ENCODE data around the gene PRPF19. TPM values are rescaled to one million over a fixed set of nuclear protein-coding genes. Genes with fewer than 3 reads are reported as not detected.

PRPF19 gene
- total RNA-seq, 1 donor from 2014 or later = 45.8 TPM

DNA sequence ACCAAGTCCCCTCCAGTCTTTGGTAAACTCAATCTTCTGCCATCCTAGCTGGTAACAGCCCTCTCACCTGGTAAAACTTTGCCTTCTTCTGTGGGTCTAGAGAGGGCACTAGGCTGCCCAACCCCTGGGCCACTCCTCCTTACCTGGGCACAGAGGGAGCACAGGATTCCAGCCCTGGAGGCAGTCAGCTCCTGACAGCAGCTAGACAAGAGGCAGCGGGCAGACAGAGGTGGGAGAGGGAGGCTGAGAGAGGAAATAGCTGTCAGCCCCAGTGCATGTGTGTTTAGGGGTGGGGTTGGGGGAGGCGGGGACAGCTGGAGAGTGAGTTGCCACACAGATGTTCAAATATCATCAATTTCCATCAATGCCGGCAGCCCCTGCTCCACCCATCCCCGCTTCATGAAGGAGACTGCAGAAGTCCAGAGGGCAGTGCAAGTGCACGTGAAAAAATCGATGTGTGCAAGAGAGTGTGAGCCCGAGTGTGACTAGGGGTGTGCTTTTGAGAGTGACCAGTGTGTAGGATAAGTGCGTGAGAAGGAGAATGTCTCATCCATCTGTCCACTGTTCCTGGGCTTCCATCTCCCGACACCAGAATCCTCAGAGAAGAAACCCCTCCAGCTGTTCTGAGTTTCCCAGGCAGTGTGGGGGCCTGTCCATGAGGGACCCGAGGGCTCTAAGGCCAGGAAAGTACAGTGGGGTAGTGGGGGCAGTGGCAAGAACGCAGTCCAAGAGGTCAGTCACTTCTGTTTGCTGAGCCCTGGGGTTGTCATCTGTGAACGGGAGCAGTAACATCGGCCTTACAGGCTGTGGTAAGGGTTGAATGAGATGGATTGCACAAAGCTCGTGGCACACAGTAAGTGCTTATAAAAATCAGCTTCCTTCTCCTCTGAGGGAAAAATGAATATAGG lies 50.4 kb downstream of the PRPF19 start, which contains the start of gene PTGDR2:
Gene PTGDR2, minus strand, starts transcription at position 225 of the 908 bp plus-strand sequence. CDS start 2,228 bp downstream, outside the sequence.
- no peak for DNase-seq

DNA sequence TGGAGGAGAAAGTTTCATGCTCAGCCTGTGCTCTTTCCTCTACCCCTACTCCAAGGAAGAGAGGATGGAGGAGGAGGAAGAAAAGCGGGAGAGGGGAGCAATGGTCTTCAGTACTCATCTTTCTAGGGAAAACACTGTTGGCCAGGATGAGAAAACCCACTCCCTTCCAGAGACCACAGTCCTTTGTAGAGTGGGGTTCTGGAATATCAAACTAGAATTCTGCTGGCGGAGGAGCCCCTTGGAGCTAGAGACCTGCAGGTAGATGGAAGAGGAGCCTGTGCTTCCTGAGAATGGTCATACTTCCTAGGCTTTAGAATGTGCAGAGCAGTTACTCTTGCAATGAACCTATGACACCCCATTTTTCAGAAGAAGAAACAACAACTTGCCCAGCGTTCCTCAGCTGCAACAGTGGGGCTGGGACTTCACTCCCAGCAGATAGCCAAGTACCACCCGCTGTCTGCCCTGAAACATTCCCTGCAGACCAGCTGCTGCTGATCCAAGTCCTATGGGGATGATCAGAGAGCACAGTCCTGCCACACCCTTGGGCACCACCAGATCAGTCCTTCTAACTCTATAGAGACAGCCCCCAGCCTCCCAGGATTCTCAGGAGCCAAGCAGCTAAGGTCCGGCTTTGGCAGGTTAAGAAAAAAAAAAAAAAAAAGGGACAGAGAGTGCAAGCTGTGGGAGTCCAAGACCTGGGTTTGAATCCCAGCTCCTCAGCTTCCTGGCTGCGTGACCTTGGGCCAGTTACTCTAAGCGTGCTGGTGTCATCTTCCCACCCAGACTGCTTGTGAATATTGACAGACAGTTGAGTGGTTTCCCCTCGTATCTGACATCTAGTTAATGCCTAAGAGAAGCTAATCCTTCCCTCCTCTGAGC lies 51.3 kb downstream of the PRPF19 start:
- DNase-seq = no peak

DNA sequence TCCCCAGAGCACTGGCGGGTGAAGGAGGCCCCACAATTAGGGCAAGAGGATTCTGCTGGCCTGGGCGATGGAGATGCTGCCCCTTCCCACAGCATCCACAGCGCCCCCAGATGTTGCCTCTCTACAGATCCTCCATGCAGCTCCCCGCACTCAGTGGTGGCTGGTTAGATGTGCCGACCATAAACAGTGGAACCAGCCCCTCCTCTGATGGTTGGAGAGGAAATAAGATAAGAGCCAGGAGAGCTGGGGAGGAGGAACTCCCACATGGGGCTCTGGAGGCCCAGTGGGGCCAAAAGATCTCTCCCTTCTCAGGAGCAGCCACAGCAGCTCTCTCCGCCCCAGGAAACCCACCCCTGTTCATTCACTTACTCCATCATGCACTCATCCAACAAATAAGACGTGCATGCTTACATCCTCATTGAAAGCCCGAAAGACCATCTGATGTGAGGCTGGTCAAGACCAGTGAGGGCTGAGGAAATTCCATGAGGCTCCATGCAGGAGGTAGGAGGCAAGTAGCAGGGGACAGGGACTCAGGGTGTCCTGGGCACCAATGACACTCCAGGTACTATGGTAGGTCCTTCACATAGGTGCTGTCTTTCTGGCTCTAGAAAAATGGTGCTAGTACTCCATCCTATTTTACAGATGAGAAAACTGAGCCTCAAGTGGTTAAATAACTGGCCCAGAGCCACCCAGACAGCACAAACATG lies 52.1 kb downstream of the PRPF19 start:
- DNase-seq = no peak

DNA sequence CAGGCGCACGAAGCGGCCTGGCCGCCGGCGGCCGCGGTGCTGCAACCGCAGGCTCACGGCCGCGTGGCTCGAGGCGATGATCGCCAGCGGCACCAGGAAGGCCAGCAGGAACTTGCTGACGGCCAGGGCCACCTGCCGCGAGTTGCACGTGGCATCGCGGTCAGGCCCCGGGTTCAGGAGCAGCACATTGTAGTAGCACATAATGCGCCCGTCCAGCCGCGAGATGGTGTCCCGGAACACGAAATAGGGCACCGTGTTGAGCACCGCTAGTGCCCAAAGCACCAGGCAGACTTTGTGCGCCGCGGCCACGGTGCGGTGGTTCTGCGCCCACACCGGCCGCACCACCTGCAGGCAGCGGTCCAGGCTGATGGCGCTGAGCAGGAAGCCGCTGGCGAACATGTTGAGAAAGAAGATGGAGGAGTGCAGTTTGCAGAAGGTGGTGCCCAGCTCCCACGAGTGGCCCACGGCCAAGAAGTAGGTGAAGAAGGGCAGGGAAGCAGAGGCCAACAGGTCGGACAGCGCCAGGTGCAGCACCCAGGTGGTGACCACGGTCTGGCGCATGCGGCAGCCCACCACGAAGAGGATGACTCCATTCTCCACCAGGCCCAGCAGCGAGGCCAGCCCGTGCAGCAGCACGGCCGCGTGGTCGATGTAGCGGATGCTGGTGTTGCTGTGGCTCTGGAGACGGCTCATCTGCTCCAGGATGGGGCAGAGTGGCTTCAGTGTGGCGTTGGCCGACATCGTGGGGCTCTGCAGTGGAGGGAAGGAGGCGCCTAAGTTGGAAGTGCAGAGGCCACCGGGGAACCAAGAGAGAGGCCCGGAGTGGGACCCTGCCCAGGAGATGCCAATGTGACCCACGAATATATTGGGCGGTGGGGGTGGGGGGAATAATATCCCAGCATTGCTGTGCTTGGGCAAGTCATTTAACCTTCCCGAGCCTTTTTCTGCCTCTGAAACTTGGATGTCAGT lies 53.1 kb downstream of the PRPF19 start:
- no peak for DNase-seq

DNA sequence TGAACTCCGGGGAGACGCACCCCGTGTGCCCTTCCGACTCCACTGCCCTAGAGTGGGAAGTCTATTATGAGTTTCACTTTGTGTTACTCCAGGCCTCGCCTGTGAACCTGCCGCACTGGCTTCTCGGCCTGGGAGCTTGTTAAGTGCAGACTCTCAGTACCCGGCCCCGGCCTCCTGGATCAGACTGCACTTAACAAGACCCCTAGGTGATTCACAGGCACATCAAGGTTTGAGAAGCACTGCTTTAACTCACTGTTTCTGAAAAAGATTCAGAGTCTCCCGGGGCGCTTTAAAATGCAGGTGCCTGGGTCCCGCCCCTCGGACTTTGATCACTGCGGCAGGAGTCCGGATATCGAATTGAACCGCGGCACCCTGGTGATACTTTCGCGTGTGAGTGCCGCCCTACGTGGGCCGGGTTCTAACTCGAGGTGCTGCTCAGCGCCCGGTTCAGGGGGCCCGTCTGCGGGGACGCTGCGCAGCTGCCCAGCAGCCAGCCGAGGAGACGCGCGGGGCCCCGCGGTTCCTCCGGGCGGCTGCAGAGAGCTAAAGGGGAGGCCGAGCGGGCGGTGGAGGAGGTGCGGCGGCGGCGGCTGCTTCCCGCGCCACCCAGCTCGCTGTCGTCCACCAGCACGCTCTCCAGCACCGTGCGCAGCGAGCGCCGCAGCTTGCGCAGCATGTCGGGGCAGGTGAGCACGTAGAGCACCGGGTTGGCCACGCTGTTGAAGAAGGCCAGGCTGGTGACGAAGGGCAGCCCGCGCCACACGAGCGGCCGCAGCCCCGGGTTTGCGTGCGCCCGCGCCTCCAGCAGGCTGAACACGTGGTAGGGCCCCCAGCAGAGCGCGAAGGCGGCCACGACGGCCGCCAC lies 54.0 kb downstream of the PRPF19 start:
- DNase-seq = no peak

DNA sequence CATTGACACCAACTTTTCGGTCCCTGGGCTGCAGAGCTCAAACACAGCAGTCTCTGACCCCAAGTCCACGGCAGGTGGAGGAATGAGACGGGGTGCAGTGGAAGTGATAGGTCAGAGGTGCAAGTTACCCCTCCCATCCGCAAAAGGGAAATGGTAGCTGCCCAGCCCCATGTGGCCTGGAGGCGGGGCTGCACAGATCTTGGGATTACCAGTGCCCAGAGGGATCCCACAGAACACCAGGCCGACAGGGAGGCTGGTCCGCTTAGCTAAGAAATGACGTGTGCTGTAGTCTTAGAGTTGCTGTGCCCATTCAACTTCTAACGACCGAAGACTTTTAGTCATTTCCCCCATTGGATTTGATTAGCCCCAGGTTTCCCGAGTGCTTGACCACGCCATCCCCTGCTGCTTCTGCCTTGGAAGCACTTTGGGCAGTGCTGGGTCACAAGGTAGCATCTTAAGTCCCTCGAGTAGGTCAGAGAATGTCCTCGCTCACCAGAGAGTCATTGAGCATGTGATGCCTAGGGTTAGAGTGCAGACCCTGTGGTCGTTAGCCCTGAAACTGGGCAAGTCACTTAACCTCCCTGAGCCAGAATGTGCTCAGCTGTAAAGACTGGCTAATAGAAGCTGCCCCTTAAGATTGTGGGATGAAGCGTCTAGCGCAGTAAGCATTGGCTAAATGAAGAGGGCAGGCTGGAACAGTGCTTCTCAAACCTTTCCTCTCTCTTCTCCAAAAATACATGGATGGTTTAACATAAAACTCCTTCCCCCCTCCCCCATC lies 54.9 kb downstream of the PRPF19 start:
- no peak for DNase-seq

DNA sequence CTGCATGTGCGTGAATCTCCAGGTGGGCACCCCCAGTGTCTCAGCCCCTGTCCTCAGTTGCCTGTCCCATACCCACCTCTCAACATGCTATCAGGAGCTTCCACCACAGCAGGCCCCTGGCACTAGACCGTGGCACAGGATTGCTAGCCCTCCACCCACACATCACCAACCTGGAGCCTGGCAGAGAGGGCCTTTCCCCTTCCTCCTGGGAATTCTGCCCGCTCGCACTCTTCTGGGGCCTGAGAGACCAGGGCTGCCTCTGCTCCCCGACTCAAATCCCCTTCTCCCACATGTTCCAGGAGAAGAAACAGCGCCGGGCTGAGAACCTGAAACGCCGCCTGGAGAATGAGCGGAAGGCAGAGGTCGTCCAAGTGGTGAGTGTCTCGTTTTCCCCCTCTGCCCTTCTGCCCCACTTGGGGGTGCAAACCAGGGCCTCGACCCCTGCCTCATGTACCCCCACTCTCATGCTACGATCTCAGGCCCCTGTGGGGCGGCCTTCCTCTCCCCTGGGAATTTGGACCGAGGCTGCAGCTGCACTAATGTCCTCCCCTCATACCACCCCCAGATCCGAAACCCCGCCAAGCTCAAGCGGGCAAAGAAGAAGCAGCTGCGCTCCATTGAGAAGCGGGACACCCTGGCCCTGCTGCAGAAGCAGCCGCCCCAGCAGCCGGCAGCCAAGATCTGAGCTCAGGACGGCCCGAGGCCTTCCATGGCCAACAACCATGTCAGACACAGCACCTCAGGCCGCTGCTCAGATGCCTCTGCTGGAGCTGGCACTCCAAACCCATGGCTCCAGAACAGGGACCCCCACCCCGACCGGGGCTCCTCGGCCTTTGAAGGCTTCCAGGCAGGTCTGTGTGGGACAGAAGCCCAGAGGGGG lies 56.5 kb downstream of the PRPF19 start:
- no peak for DNase-seq

DNA sequence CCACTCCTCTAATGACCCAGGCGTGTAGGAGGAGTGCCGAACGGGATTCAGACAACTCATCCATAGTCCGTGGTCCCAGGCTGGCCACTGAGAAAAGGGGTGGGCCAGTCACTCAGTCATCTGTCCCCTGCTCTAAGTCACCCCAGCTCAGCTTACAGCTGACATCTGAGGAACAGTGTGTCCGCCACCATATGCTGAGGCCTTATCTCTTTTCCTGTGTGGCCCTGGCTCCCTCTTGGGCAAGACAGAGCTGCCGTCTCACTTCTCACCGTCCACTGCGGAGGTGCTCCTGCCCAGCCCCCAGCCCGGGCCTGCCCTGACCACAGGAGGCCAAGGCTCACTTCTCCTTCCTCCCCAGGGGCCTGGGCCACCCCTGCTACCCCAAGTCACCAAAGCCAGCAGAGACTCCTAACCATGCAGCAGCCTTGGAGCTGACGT lies 57.7 kb downstream of the PRPF19 start:
- DNase-seq = no peak

DNA sequence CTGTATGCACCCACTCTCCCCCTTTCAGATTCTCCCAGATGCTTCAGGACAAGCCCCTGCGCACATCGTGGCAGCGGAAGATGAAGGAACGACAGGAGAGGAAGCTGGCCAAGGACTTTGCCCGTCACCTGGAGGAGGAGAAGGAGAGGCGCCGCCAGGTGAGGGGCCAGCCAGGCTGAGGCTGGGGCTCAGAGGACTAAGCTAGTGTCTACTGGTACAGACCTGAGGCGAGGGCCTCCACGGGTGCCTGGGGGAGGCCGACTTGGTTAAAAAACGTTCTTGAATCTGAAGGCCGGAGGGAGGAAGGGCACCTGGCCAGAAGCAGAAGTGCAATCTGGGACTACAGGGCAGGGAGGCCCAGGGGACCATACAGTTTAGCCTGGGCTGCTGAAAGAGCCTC lies 58.5 kb downstream of the PRPF19 start:
- no peak for DNase-seq

DNA sequence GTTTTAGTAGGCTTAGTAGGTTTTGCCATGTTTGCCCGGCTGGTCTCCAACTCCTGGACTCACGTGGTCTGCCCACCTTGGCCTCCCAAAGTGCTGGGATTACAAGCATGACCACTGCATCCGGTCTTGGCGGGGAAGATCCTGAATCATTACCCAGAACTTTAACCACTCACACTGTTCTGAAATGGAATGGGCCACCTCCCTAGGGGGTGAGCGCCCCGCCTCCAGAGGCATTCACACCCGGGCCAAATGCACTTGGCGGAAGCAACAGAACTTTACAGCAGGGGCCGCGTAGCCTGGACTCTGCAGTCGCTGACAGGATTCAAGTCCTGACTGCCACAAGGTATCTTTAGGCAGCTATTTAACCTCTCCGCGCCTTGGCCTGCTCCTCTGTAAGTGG lies 59.1 kb downstream of the PRPF19 start:
- no peak for DNase-seq

DNA sequence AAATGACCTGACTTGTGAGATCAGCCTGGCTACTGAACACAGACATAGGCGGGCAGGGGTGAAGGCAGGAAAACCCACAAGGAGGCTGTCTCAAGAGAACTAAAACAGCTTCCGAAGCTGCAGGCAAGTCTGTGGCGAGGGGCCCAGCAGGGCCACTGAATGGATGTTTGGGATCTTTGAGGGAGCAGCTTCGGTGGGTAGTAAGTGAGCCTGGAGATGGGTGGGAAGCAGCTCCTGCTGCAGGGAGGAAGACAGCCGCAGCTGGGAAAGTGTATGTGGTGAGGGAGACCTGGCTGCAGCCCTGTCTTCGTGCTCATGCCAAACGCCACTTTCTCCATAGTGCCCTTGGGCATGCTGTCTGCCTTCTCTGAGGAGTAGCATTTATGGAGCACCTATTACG lies 61.0 kb downstream of the PRPF19 start:
- no peak for DNase-seq

DNA sequence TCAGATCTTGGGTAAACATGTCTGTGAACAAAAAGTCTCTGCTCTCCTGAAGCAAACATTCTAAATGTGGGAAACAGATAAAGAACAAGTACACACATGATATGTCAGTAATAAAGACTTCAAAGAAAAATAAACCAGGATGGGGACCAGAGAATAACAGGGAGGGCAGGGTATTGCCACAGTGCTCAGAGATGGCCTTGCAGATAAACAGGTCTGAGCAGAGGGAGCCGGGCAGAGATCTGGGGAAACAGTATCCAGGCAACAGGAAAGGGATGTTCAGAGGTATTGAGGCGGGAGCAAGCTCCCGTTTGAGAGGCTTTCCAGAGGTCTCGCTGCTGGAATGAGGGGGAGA lies 61.5 kb downstream of the PRPF19 start:
- DNase-seq = peak; percentile 15

DNA sequence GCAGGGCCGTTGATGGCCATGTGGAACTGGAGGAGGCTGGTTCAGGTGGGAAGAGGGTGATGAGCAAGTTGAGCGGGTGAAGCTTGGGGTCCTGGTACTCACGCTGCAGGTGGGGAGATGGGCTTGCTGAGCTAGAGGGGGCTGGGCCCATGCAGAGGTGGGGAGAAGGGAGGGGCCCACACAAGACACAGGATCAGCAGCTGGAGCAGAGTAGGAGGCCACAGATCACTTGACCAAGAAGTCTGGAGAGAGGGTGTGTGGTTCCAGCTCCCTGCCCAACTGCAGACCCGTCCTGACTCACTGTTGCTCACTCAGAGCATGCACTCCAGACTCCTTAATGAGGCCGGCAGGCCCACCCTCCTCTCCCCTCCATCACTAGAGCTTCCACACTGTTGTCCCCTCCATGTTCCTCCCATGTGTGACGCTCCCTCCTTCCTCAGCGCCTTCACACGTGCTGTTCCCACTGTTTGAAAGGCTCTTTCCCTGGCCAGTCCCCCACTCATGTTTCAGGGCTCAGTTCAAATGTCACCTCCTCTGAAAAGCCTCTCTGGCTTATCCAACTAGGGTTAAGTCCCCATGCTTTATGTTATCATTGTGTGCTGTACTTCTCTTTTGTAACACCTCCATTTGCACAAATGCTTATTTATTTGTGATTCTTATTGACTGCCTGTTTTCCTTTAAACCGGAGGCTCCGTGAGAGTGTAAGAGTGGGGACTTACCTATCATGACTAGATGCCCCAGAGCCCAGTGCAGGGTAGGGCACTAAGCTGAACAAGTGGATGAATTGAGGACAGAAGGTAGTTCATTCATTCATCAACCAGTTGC lies 62.1 kb downstream of the PRPF19 start:
- DNase-seq = peak; percentile 27

DNA sequence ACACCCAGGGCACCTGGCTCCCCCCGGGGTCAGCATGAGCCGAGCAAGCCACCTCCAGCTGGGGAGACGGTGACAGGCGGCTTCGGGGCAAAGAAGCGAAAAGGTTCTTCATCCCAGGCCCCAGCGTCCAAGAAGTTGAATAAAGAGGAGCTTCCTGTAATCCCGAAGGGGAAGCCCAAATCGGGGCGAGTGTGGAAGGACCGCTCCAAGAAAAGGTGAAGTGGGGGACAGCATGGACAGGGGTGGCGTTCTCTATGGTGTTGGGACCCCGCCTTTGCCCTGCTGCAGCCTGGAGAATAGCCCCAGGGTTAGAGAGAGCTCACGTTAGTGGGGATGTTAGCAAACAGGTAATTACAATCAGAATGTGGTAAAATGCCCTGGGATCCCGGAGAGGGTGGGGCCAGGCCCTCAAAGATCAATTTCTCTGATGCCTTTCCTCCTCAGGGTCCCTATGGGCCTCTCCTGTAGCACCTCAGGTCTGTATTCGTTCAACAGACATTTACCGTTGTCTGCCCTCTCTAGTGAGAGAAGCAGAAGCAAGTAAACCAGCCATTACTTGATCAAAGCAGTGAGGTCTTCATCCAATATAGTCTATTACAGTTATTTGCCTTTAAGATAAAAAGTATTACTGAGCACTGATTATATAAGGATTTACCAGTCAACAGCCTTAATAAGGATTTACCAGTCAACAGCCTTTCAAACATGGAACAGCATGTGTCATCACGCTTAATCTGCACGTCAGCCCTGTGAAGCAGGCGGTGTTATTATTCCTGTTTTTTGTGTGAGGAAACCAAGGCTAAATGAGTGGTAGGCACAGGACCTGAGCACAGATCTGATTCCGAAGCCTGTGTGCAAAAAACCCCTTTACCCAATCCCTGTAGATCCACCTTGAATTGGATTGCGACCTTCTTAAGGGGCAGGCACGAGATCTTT lies 63.5 kb downstream of the PRPF19 start:
- DNase-seq = peak; percentile 52

DNA sequence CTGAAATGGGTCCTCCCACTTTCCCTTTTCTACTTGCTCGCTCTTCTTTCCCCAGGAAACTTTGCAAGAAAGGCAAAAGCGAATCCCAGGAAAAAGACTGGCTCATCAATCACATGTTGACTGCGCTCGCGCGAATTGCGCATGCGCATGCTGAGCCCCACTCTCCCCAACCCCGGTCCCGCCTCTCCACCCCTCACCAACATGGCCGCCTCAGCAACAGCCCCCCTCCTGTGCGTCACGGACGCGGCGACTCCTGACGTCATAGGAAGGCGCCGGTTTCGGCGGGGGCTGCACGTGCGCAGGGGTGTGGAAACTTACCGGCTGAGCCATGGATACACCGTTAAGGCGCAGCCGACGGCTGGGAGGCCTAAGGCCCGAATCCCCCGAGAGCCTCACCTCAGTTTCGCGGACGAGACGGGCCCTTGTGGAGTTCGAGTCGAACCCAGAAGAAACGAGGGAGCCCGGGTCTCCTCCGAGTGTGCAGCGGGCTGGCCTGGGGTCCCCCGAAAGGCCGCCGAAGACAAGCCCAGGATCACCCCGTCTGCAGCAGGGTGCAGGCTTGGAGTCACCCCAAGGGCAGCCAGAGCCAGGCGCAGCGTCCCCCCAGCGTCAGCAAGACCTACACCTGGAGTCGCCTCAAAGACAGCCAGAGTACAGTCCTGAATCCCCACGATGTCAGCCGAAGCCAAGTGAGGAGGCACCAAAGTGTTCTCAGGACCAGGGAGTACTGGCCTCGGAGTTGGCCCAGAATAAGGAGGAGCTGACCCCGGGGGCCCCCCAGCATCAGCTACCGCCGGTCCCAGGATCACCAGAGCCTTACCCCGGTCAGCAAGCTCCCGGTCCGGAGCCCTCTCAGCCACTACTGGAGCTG lies 64.4 kb downstream of the PRPF19 start, which contains the start of gene CCDC86:
Gene CCDC86, plus strand, starts transcription at position 317 of the 871 bp plus-strand sequence. Its CDS starts 12 bp downstream, at position 329.
- DNase-seq = peak; percentile 98
